ENCODE data around the gene RIMS4.

RIMS4 gene

GRCh38 chr20:44803383-44803941, 6.9 kb downstream of the RIMS4 start:
- Histone ChIP-seq H3K9me2 (ENCODE audit: low read depth, low read length) (no peaks in the 10 kb centered on the region), H3K4me1 (ENCODE audit: insufficient read depth, low read length, severe bottlenecking) (no peaks in the 10 kb centered on the region), H3K9me3 (ENCODE audit: low read length) (no peaks in the 10 kb centered on the region), H3K27me3 (ENCODE audit: insufficient read depth, low read length) (0 out of 2 replicates have a peak, but pooled peaks cover 5% of the 10 kb centered on the region), H3K79me2 (ENCODE audit: insufficient read depth, low read length) (no peaks in the 10 kb centered on the region), H4K20me1 (ENCODE audit: insufficient read depth, low read length) (no peaks in the 10 kb centered on the region), H3K4me2 (ENCODE audit: low read length) (no peak overlapping the region), H3K9ac (ENCODE audit: low read length) (no peak overlapping the region), H2AFZ (ENCODE audit: low read length) (no peak overlapping the region), H3F3A (ENCODE audit: insufficient read depth, low read length) (no peaks in the 10 kb centered on the region), H3K4me3 (ENCODE audit: low read depth, low read length, poor library complexity, severe bottlenecking) (no peak overlapping the region), H3K27ac (ENCODE audit: low read depth, low read length, poor library complexity, severe bottlenecking) (no peak overlapping the region), H3K36me3 (ENCODE audit: insufficient read depth, low read length) (no peaks in the 10 kb centered on the region)
- TF ChIP-seq EZH2 (IDR thresholded peaks at IDR 0.05; ENCODE audit: borderline replicate concordance, low read length) = no peak
- TF ChIP-seq CTCF (IDR thresholded peaks at IDR 0.05; ENCODE audit: low read length) = no peak

GRCh38 chr20:44802702-44803101, 7.6 kb downstream of the RIMS4 start:
- Histone ChIP-seq H3K9me2 (ENCODE audit: low read depth, low read length) (no peaks in the 10 kb centered on the region), H2AFZ (ENCODE audit: low read length) (no peak overlapping the region), H3F3A (ENCODE audit: insufficient read depth, low read length) (no peaks in the 10 kb centered on the region), H3K4me3 (ENCODE audit: low read depth, low read length, poor library complexity, severe bottlenecking) (no peak overlapping the region), H3K36me3 (ENCODE audit: insufficient read depth, low read length) (no peaks in the 10 kb centered on the region), H3K27me3 (ENCODE audit: insufficient read depth, low read length) (0 out of 2 replicates have a peak, but pooled peaks cover 2% of the 10 kb centered on the region), H3K9ac (ENCODE audit: low read length) (no peak overlapping the region), H3K9me3 (ENCODE audit: low read length) (no peaks in the 10 kb centered on the region), H3K27ac (ENCODE audit: low read depth, low read length, poor library complexity, severe bottlenecking) (no peak overlapping the region), H4K20me1 (ENCODE audit: insufficient read depth, low read length) (no peaks in the 10 kb centered on the region), H3K4me2 (ENCODE audit: low read length) (no peak overlapping the region), H3K79me2 (ENCODE audit: insufficient read depth, low read length) (no peaks in the 10 kb centered on the region), H3K4me1 (ENCODE audit: insufficient read depth, low read length, severe bottlenecking) (no peaks in the 10 kb centered on the region)
- no peak for TF ChIP-seq EZH2 (IDR thresholded peaks at IDR 0.05; ENCODE audit: borderline replicate concordance, low read length)
- no peak for TF ChIP-seq CTCF (IDR thresholded peaks at IDR 0.05; ENCODE audit: low read length)

- H2AFZ ChIP-seq (ENCODE audit: low read length) = no peak overlapping the region
Measured at GRCh38 chr20:44800391-44801046, 9.8 kb downstream of the RIMS4 start.

More at GRCh38 chr20:44800391-44801046, 9.8 kb downstream of the RIMS4 start:
- H3K4me2 ChIP-seq (ENCODE audit: low read length) = no peak overlapping the region
- H3K4me3 ChIP-seq (ENCODE audit: low read depth, low read length, poor library complexity, severe bottlenecking) = no peak overlapping the region
- H3K4me1 ChIP-seq (ENCODE audit: insufficient read depth, low read length, severe bottlenecking) = no peaks in the 10 kb centered on the region
- TF ChIP-seq EZH2 (IDR thresholded peaks at IDR 0.05; ENCODE audit: borderline replicate concordance, low read length) (no peak), CTCF (IDR thresholded peaks at IDR 0.05; ENCODE audit: low read length) (peak; percentile 69)
- no peaks in the 10 kb centered on the region for H3K9me3 ChIP-seq (ENCODE audit: low read length)
- no peaks in the 10 kb centered on the region for H3K79me2 ChIP-seq (ENCODE audit: insufficient read depth, low read length)
- no peaks in the 10 kb centered on the region for H4K20me1 ChIP-seq (ENCODE audit: insufficient read depth, low read length)
- no peaks in the 10 kb centered on the region for H3K36me3 ChIP-seq (ENCODE audit: insufficient read depth, low read length)
- no peaks in the 10 kb centered on the region for H3K9me2 ChIP-seq (ENCODE audit: low read depth, low read length)
- H3F3A ChIP-seq (ENCODE audit: insufficient read depth, low read length) = no peaks in the 10 kb centered on the region
- no peak overlapping the region for H3K9ac ChIP-seq (ENCODE audit: low read length)
- H3K27me3 ChIP-seq (ENCODE audit: insufficient read depth, low read length) = 0 out of 2 replicates have a peak, but pooled peaks cover 2% of the 10 kb centered on the region
- H3K27ac ChIP-seq (ENCODE audit: low read depth, low read length, poor library complexity, severe bottlenecking) = no peak overlapping the region

Measured in OCI-LY1 (cell line).